Measurements from ENCODE around the gene SLC25A19. TPM values are rescaled to one million over a fixed set of nuclear protein-coding genes. Genes with fewer than 3 reads are reported as not detected.
"Not testable (repeated sequence)": the region's sequence is repeated elsewhere in the genome, so short reads cannot be mapped to it uniquely, and the experiment has no call there.

SLC25A19 gene
- total and polyA plus RNA-seq, 2 donors: 5.2 to 10.1 TPM

DNA sequence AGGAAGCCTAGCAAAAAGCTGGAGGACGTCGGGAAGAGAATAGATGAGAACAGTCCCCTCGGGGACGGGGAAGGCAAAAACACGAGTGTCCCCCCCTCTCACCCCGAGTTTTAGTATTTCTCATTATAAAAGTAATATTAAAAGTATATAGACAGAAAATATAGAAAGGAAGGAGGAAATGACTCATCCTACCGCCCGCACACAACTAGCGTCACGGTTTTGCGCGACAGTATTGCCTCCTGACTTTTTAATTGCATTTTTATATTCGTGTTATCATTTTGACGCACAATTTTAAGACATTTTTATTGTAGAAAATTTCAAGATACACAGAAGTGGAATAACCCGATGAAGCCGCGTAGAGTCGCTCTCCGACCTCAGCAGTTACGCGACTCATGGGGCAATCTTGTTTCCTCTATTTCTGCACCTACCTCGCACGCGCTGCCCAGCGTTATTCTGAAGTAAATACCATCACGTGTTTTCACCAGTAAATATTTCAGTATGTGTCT, 652 bp upstream of the SLC25A19 start:
- no peaks in the 10 kb centered on the region for H3K4me1 ChIP-seq (ENCODE audit: insufficient read depth)
- H3K27ac ChIP-seq (ENCODE audit: low read depth): peak overlapping the region; percentile 89
- peak overlapping the region; percentile 51 for H3K4me3 ChIP-seq (ENCODE audit: low read depth, low read length)
- DNase-seq (ENCODE audit: extremely low spot score): no peak
- H3K36me3 ChIP-seq (ENCODE audit: insufficient read depth): no peaks in the 10 kb centered on the region
- 1% methylated on average over 26 of the region's 26 CpGs for WGBS

- Histone ChIP-seq H3K4me1 (ENCODE audit: insufficient read depth) (no peaks in the 10 kb centered on the region), H3K27ac (ENCODE audit: low read depth) (peak overlapping the region; percentile 53), H3K4me3 (ENCODE audit: low read depth, low read length) (peak overlapping the region; percentile 52), H3K36me3 (ENCODE audit: insufficient read depth) (no peaks in the 10 kb centered on the region)
- no peak for DNase-seq (ENCODE audit: extremely low spot score)
- under 1% methylated on average over 14 of the region's 14 CpGs for WGBS
Measured at GRCh38 chr17:75288770-75289114, 491 bp downstream of the SLC25A19 start.

DNA sequence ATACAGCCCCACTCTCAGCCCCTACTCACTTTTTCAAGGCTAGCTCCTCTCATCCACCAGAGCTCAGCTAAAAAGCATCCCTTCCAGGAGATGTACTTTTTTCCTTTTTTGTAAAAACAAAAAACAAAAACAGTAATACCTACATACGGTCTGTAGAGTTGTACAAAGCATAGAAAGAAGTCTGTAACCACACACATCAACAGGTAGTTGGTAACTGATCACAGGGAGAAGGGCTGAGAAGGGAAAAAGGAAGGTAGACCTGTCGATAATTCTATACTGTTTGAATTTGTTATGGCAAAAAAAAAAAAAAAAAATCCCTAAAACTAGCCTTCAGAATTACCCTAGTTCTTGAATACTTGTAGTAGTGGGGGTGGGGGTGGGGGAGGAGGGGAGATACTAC, 874 bp downstream of the SLC25A19 start:
- Histone ChIP-seq H3K4me1 (ENCODE audit: insufficient read depth) (no peaks in the 10 kb centered on the region), H3K36me3 (ENCODE audit: insufficient read depth) (no peaks in the 10 kb centered on the region), H3K27ac (ENCODE audit: low read depth) (no peak overlapping the region), H3K4me3 (ENCODE audit: low read depth, low read length) (peak overlapping the region; percentile 52)
- 35% methylated on average over 2 of the region's 2 CpGs for WGBS
- DNase-seq (ENCODE audit: extremely low spot score): no peak

GRCh38 chr17:75287221-75287620, 2.0 kb downstream of the SLC25A19 start:
- 74% methylated on average over 9 of the region's 9 CpGs for WGBS
- H3K27ac ChIP-seq (ENCODE audit: low read depth): no peak overlapping the region
- DNase-seq (ENCODE audit: extremely low spot score): no peak
- no peaks in the 10 kb centered on the region for H3K36me3 ChIP-seq (ENCODE audit: insufficient read depth)
- no peaks in the 10 kb centered on the region for H3K4me1 ChIP-seq (ENCODE audit: insufficient read depth)
- no peak overlapping the region for H3K4me3 ChIP-seq (ENCODE audit: low read depth, low read length)

DNA sequence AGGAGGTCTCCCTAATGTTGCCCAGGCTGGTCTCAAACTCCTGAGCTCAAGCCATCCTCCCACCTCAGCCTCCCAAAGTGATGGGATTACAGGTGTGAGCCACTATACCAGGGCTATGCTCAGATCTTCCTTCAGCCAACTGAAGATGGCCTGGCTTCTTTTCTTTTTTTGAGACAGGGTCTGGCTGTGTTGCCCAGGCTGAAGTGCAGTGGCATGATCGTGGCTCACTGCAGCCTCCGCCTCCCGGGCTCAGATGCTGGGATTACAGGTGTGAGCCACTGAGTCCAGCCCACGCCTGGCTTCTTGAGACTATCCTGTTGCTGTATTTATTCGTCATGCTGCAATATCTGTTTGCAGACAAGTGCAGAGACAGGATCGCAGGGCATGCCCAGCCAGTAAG, 4.1 kb downstream of the SLC25A19 start:
- no peak for DNase-seq (ENCODE audit: extremely low spot score)
- WGBS: 91% methylated on average over 6 of the region's 6 CpGs
- Histone ChIP-seq H3K36me3 (ENCODE audit: insufficient read depth) (no peaks in the 10 kb centered on the region), H3K4me1 (ENCODE audit: insufficient read depth) (no peaks in the 10 kb centered on the region), H3K27ac (ENCODE audit: low read depth) (no peak overlapping the region), H3K4me3 (ENCODE audit: low read depth, low read length) (no peak overlapping the region)

DNA sequence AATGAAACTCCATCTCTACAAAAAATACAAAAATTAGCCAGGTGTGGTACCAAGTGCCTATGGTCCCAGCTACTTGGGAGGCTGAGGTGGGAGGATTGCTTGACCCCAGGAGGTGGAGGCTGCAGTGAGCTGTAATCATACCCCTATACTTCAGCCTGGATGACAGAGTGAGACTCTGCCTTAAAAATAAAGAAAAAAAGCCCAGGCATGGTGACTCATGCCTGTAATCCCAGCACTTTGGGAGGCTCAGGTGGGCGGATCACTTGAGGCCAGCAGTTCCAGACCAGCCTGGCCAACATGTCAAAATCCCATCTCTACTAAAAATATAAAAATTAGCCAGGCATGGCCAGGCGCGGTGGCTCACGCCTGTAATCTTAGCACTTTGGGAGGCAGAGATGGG, 9.0 kb downstream of the SLC25A19 start:
- H3K36me3 ChIP-seq (ENCODE audit: insufficient read depth); H3K4me3 ChIP-seq (ENCODE audit: low read depth, low read length); H3K4me1 ChIP-seq (ENCODE audit: insufficient read depth); H3K27ac ChIP-seq (ENCODE audit: low read depth); DNase-seq (ENCODE audit: extremely low spot score): not testable (repeated sequence)
- 94% methylated on average over 4 of the region's 4 CpGs for WGBS

DNA sequence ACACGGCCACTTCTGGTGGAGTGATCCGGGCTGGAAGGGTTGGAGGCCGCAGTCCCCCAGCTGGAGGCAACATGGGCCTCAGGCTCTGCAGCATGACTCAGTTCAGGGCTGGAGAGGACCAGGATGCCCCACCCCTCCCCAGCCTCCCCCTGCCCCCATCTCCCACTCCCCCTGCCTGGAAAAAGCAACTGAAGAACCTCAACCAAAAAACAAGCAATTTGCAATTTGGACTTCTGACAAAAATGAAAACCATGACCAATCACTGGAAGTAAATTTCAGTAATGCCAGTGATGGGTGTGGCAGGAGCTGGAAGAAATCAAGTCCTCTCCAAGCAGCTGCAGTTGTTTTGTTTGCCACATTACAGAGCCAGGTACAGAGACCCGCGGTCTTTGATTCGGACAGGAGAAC, 11.6 kb downstream of the SLC25A19 start:
- 77% methylated on average over 6 of the region's 6 CpGs for WGBS
- H3K36me3 ChIP-seq (ENCODE audit: insufficient read depth): no peaks in the 10 kb centered on the region
- H3K4me3 ChIP-seq (ENCODE audit: low read depth, low read length): no peak overlapping the region
- no peaks in the 10 kb centered on the region for H3K4me1 ChIP-seq (ENCODE audit: insufficient read depth)
- DNase-seq (ENCODE audit: extremely low spot score): no peak
- no peak overlapping the region for H3K27ac ChIP-seq (ENCODE audit: low read depth)

- no peaks in the 10 kb centered on the region for H3K36me3 ChIP-seq (ENCODE audit: insufficient read depth)
- H3K4me3 ChIP-seq (ENCODE audit: low read depth, low read length): no peak overlapping the region
- no peak for DNase-seq (ENCODE audit: extremely low spot score)
- 66% methylated on average over 7 of the region's 7 CpGs for WGBS
- H3K27ac ChIP-seq (ENCODE audit: low read depth): no peak overlapping the region
- H3K4me1 ChIP-seq (ENCODE audit: insufficient read depth): no peaks in the 10 kb centered on the region
Measured at GRCh38 chr17:75273977-75274708, 15.1 kb downstream of the SLC25A19 start.

DNA sequence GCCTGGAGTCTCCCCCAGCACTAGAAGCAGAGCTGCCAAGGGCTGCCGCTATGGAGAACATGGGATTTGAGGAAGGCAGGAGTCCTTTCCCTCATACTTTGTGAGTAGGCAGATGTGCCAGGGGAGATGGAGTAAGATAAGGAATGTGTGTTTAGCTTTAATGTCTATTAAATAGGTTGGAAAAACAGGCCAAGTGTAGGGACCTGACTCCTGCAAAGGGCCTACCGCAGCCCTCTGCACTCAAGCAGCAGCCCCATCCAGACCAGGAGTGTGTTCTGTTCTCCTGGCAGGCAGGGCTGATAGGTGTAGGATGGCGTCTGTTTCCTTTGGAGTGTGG, 16.4 kb downstream of the SLC25A19 start:
- 54% methylated on average over 3 of the region's 3 CpGs for WGBS
- Histone ChIP-seq H3K36me3 (ENCODE audit: insufficient read depth) (no peaks in the 10 kb centered on the region), H3K4me1 (ENCODE audit: insufficient read depth) (no peaks in the 10 kb centered on the region), H3K27ac (ENCODE audit: low read depth) (no peak overlapping the region), H3K4me3 (ENCODE audit: low read depth, low read length) (no peak overlapping the region)
- DNase-seq (ENCODE audit: extremely low spot score): no peak

GRCh38 chr17:75271955-75272847, 17.0 kb downstream of the SLC25A19 start:
- Histone ChIP-seq H3K4me1 (ENCODE audit: insufficient read depth) (no peaks in the 10 kb centered on the region), H3K4me3 (ENCODE audit: low read depth, low read length) (peak overlapping the region; percentile 80), H3K36me3 (ENCODE audit: insufficient read depth) (no peaks in the 10 kb centered on the region), H3K27ac (ENCODE audit: low read depth) (no peak overlapping the region)
- WGBS: 46% methylated on average over 24 of the region's 24 CpGs
- no peak for DNase-seq (ENCODE audit: extremely low spot score)

DNA sequence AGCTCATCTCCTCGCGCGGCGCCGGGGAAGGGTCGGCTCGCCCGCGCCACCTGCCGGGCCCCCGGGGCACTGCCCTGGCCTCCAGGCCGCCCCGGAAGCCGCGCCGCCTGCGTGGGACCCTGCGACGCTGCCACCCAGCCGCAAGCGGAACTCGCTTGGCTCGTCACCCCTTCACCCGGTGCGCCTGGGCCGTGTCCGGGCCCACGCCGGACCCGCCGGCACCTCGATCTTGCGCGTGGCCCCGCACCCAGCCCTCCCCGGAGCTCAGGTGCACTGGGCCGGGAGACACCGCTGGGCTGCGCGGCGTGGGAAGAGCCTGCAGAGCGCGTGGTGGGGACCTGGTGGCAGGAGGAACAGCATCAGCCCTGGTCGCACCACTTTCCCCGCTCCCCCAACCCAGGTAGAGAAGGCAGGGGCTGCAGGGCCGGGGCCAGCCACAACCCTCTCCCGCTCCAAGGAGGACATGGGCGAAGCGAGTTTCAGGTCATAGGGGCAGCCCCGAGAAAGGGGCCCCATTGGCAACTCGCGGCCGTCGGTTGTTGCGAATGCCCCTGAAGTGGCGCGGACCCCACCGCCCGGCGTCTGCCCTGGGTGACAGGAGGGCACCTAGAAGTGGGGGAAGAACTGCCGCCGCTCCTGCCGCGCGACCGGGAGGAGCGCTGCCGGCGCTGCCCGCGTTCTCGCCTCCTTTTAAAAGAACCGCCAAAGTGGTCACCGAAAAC, 17.8 kb downstream of the SLC25A19 start:
- WGBS: under 1% methylated on average over 74 of the region's 74 CpGs
- H3K27ac ChIP-seq (ENCODE audit: low read depth): peak overlapping the region; percentile 31
- H3K36me3 ChIP-seq (ENCODE audit: insufficient read depth): no peaks in the 10 kb centered on the region
- no peak for DNase-seq (ENCODE audit: extremely low spot score)
- H3K4me3 ChIP-seq (ENCODE audit: low read depth, low read length): peak overlapping the region; percentile 80
- H3K4me1 ChIP-seq (ENCODE audit: insufficient read depth): no peaks in the 10 kb centered on the region

GRCh38 chr17:75270966-75271232, 18.3 kb downstream of the SLC25A19 start, which contains the start of gene MIF4GD:
Gene MIF4GD, minus strand, starts transcription at chr17:75271231. Its CDS starts 1,036 bp downstream, at chr17:75270195.
- WGBS: under 1% methylated on average over 39 of the region's 39 CpGs
- DNase-seq (ENCODE audit: extremely low spot score): no peak
- peak within 1 kb of the TSS; percentile 76 for H3K27ac ChIP-seq (ENCODE audit: low read depth)
- no peaks in the 10 kb centered on the region for H3K36me3 ChIP-seq (ENCODE audit: insufficient read depth)
- H3K4me3 ChIP-seq (ENCODE audit: low read depth, low read length): peak within 1 kb of the TSS; percentile 80
- H3K4me1 ChIP-seq (ENCODE audit: insufficient read depth): no peaks in the 10 kb centered on the region

GRCh38 chr17:75270218-75270965, 18.8 kb downstream of the SLC25A19 start:
- 1% methylated on average over 47 of the region's 47 CpGs for WGBS
- peak; percentile 31 for DNase-seq (ENCODE audit: extremely low spot score)
- no peaks in the 10 kb centered on the region for H3K4me1 ChIP-seq (ENCODE audit: insufficient read depth)
- H3K36me3 ChIP-seq (ENCODE audit: insufficient read depth): peaks cover 5% of the 10 kb centered on the region
- H3K27ac ChIP-seq (ENCODE audit: low read depth): peak overlapping the region; percentile 76
- peak overlapping the region; percentile 80 for H3K4me3 ChIP-seq (ENCODE audit: low read depth, low read length)
